ENCODE data around the gene KCNN1.

The KCNN1 gene

DNA sequence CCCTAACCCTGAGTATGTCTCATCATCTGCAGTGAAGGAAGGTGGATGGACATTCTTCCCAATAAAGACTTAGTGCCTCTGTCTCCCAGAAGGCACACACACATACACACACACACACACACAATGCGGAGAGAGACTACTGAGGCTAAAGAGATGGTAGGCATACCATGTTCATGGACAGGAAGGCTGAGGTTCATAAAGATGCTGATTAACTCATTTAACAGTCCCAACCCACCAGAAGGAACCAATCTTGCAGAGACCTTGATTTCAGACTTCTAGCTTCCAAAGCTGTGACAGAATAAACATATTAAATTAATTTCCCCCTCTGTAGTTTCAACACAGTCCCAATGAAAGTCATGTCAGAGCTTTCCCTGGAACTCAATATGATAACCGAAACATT is 74.1 kb downstream of the KCNN1 start:
- TF ChIP-seq CTCF (IDR thresholded peaks at IDR 0.05; ENCODE audit: low read depth, low read length): no peak
- no peak overlapping the region for H3K4me3 ChIP-seq (ENCODE audit: low read depth, low read length)

GRCh38 chr19:18043676-18044075 is 76.8 kb downstream of the KCNN1 start:
- no peak for TF ChIP-seq CTCF (IDR thresholded peaks at IDR 0.05; ENCODE audit: low read depth, low read length)
- H3K4me3 ChIP-seq (ENCODE audit: low read depth, low read length): no peak overlapping the region

- H3K4me3 ChIP-seq (ENCODE audit: low read depth, low read length): peak overlapping the region; percentile 26
- no peak for TF ChIP-seq CTCF (IDR thresholded peaks at IDR 0.05; ENCODE audit: low read depth, low read length)
These were observed 78.0 kb downstream of the KCNN1 start for GRCh38 chr19:18044825-18045304.

GRCh38 chr19:18045307-18046050 is 78.6 kb downstream of the KCNN1 start:
- peak overlapping the region; percentile 26 for H3K4me3 ChIP-seq (ENCODE audit: low read depth, low read length)
- TF ChIP-seq CTCF (IDR thresholded peaks at IDR 0.05; ENCODE audit: low read depth, low read length): no peak

DNA sequence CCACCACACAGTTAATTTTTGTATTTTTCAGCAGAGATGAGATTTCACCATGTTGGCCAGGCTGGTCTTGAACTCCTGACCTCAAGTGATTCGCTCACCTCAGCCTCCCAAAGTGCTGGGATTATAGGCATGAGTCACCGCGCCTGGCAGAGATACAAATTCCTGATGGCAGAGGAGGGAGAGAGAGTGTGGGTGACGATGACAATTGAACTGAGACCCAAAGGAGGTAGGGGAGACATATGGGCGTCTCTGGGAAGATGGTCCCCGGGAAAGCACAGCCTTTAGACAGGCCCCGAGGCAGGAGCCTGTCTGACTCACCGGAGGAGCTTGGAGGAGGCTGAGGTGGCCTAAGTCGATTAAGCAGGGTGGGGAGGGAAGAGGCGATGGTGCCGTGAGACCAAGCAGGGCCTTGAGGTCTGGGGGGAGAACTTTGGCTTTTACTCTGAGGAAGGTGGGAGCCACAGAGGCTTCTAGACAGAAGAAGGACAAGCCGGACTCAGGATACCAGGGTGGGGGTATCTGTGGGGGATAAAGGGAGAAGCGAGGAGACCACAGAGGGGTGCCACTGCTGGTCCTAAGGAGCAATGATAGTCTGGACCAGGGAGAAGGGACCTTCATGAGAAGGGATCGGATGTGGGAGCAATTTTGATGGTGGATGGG is 79.3 kb downstream of the KCNN1 start:
- no peak overlapping the region for H3K4me3 ChIP-seq (ENCODE audit: low read depth, low read length)
- no peak for TF ChIP-seq CTCF (IDR thresholded peaks at IDR 0.05; ENCODE audit: low read depth, low read length)

DNA sequence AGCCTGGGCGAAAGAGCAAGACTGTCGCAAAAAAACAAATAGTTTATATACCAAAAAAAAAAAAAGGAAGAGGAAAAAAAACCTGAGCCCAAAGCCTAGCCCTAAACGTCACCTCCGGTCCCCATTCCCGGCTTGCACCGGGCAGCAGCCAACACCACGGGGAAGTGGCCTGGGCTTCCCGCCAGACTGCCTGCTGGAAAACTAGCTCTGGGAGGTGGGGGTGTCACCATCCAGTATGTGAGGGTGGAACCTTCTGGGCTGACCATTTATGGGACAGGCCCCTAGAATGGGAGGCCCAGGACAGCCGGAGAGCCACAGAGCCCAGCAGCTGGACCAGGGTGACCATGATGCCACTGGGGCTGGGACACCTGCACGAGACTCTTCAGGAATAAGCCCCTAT is 82.5 kb downstream of the KCNN1 start:
- TF ChIP-seq CTCF (IDR thresholded peaks at IDR 0.05; ENCODE audit: low read depth, low read length): no peak

More for the DNA sequence above, 82.5 kb downstream of the KCNN1 start:
- H3K4me3 ChIP-seq (ENCODE audit: low read depth, low read length): no peak overlapping the region

Data from WI38 (cell line).